GM12878 (cell line): Measurements from ENCODE around the gene NTM. TPM values are rescaled to one million over a fixed set of nuclear protein-coding genes. Genes with fewer than 3 reads are reported as not detected.

Experiments
- BCLAF1 ChIP-seq: fragments of 450-650 bp; IDR thresholded peaks from 2 replicates; pipeline ENCODE4 v1.6.1; 2017; ENCODE audit warnings: antibody characterized with exemption, mild to moderate bottlenecking, moderate library complexity
- FOXK2 ChIP-seq: fragments of 450-650 bp; IDR thresholded peaks from 2 replicates; pipeline ENCODE4 v1.6.1; 2017; ENCODE audit warnings: mild to moderate bottlenecking, moderate library complexity
- GABPA ChIP-seq: IDR thresholded peaks from 2 replicates; pipeline ENCODE4 v1.6.1; 2014; ENCODE audit warnings: antibody characterized with exemption, low read depth, mild to moderate bottlenecking, inconsistent platforms
- MTA3 ChIP-seq: IDR thresholded peaks from 2 replicates; pipeline ENCODE4 v1.6.1; 2012; ENCODE audit warnings: low read length, inconsistent platforms, borderline replicate concordance
- RAD21 ChIP-seq: IDR thresholded peaks from 2 replicates; pipeline ENCODE4 v1.6.1; 2011; ENCODE audit warnings: mild to moderate bottlenecking, low read depth, low read length, moderate library complexity; ENCODE audit not compliant: insufficient read depth
- SMAD1 ChIP-seq: fragments of 450-650 bp; IDR thresholded peaks from 2 replicates; pipeline ENCODE4 v1.6.1; 2018; ENCODE audit warnings: mild to moderate bottlenecking, low read depth; ENCODE audit not compliant: partially characterized antibody
- SUPT20H ChIP-seq: IDR thresholded peaks from 2 replicates; pipeline ENCODE4 v1.6.1; 2011; ENCODE audit warnings: low read depth, mild to moderate bottlenecking, low read length, moderate library complexity, borderline replicate concordance; ENCODE audit not compliant: control insufficient read depth
- TAF1 ChIP-seq: IDR thresholded peaks from 2 replicates; pipeline ENCODE4 v1.6.1; 2011; ENCODE audit warnings: mild to moderate bottlenecking, low read depth, low read length, borderline replicate concordance
- ZNF622 ChIP-seq: fragments of 450-650 bp; IDR thresholded peaks from 2 replicates; pipeline ENCODE4 v1.6.1; 2017; ENCODE audit warnings: mild to moderate bottlenecking, inconsistent platforms
- polyA plus RNA-seq, 11 experiments: library from polyadenylated mRNA; depleted of rRNA in 4 of 11; unstranded in 6 of 11; stranded (reverse) in 5 of 11; fragments of >200 nt; fragmentation: Nextera tagmentation in 4 of 11; fragmentation: Illumina TruSeq in 1 of 11; extraction: Ambion mirVana in 4 of 11; extraction: Trizol in 1 of 11; gene quantifications; 1 replicate in 1 of 11; 2 replicates in 10 of 11; pipeline versions ENCODE4 v1.2.1 to v1.2.3, GENCODE V29; 2011 to 2016; ENCODE audit warnings: inconsistent platforms in 2 of 11, missing spikeins in 2 of 11, low read depth in 1 of 11
- total RNA-seq, 4 experiments: library from RNA; depleted of rRNA in 3 of 4; stranded (reverse); fragments of >200 nt in 3 of 4; fragmentation: Illumina TruSeq in 1 of 4; extraction: Trizol in 1 of 4; gene quantifications; 2 replicates each; pipeline versions ENCODE4 v1.2.1 to v1.2.3, GENCODE V29; 2013 to 2021
- TF ChIP-seq, protein P1 (sequence below): fragments of 450-650 bp; IDR thresholded peaks from 2 replicates; pipeline ENCODE4 v1.6.1; 2017; ENCODE audit warnings: mild to moderate bottlenecking, moderate library complexity

NTM gene
- total and polyA plus RNA-seq, 10 of the 15 experiments (the other 5 are each of a cell fraction or from before 2014, with no cell fraction given), result not detected

- TF ChIP-seq, protein P1, sequence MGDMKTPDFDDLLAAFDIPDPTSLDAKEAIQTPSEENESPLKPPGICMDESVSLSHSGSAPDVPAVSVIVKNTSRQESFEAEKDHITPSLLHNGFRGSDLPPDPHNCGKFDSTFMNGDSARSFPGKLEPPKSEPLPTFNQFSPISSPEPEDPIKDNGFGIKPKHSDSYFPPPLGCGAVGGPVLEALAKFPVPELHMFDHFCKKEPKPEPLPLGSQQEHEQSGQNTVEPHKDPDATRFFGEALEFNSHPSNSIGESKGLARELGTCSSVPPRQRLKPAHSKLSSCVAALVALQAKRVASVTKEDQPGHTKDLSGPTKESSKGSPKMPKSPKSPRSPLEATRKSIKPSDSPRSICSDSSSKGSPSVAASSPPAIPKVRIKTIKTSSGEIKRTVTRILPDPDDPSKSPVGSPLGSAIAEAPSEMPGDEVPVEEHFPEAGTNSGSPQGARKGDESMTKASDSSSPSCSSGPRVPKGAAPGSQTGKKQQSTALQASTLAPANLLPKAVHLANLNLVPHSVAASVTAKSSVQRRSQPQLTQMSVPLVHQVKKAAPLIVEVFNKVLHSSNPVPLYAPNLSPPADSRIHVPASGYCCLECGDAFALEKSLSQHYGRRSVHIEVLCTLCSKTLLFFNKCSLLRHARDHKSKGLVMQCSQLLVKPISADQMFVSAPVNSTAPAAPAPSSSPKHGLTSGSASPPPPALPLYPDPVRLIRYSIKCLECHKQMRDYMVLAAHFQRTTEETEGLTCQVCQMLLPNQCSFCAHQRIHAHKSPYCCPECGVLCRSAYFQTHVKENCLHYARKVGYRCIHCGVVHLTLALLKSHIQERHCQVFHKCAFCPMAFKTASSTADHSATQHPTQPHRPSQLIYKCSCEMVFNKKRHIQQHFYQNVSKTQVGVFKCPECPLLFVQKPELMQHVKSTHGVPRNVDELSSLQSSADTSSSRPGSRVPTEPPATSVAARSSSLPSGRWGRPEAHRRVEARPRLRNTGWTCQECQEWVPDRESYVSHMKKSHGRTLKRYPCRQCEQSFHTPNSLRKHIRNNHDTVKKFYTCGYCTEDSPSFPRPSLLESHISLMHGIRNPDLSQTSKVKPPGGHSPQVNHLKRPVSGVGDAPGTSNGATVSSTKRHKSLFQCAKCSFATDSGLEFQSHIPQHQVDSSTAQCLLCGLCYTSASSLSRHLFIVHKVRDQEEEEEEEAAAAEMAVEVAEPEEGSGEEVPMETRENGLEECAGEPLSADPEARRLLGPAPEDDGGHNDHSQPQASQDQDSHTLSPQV, result no peak
- TF ChIP-seq MTA3 (no peak), GABPA (no peak), FOXK2 (no peak), SMAD1 (no peak), RAD21 (no peak), TAF1 (no peak), SUPT20H (no peak), BCLAF1 (no peak), ZNF622 (no peak)
These were observed 294.4 kb downstream of the NTM start (continued) for GRCh38 chr11:131664816-131665215.
